ENCODE measurements around the gene EXOC3. TPM values are rescaled to one million over a fixed set of nuclear protein-coding genes. Genes with fewer than 3 reads are reported as not detected.

EXOC3 gene
- total and polyA plus RNA-seq, 7 donors, result 18.6 to 68.7 (median 48.2) TPM

- WGBS, 2 donors, result 92 to 93% methylated on average over 12 of the region's 12 CpGs
- intact Hi-C loops (cut with DNase I), result loop anchor here (10.0 kb wide), 2 partner anchors 166 to 174 kb away; partner anchors contain the start of genes CEP72 and PDCD6
- no peak for DNase-seq
- Histone ChIP-seq H3K4me1 (peaks cover 0 to 12% (median 9%) of the 10 kb centered on the region in 4 donors), H3K36me3 (peaks cover 17 to 83% (median 48%) of the 10 kb centered on the region in 4 donors), H3K27ac (no peak overlapping the region), H3K4me3 (no peak overlapping the region), H3K9me3 (peaks cover 0 to 8% (median 3%) of the 10 kb centered on the region in 4 donors), H3K27me3 (no peaks in the 10 kb centered on the region)
- TF ChIP-seq EP300 (IDR thresholded peaks at IDR 0.05) (no peak), POLR2AphosphoS5 (IDR thresholded peaks at IDR 0.05) (no peak), CTCF (IDR thresholded peaks at IDR 0.05) (no peak), POLR2A (IDR thresholded peaks at IDR 0.05) (no peak)
These were observed 5.8 kb downstream of the EXOC3 start for GRCh38 chr5:448766-449090.

GRCh38 chr5:449151-449550, 6.2 kb downstream of the EXOC3 start:
- H3K27ac ChIP-seq, result no peak overlapping the region
- whole genome bisulfite sequencing, 2 donors, result 95 to 96% methylated on average over 5 of the region's 5 CpGs
- no peak for DNase-seq
- no peak for TF ChIP-seq POLR2A (IDR thresholded peaks at IDR 0.05)
- TF ChIP-seq POLR2AphosphoS5 (IDR thresholded peaks at IDR 0.05), result no peak
- no peak for TF ChIP-seq EP300 (IDR thresholded peaks at IDR 0.05)
- no peak for TF ChIP-seq CTCF (IDR thresholded peaks at IDR 0.05)
- peaks cover 21 to 87% (median 50%) of the 10 kb centered on the region in 4 donors for H3K36me3 ChIP-seq
- no peaks in the 10 kb centered on the region for H3K27me3 ChIP-seq
- H3K4me1 ChIP-seq, result peaks cover 0 to 8% (median 5%) of the 10 kb centered on the region in 4 donors
- intact Hi-C loops (cut with DNase I), result loop anchor here (10.0 kb wide), 2 partner anchors 166 to 174 kb away; partner anchors contain the start of genes CEP72 and PDCD6
- peaks cover 0 to 8% (median 3%) of the 10 kb centered on the region in 4 donors for H3K9me3 ChIP-seq
- H3K4me3 ChIP-seq, result no peak overlapping the region

GRCh38 chr5:451587-452458, 8.8 kb downstream of the EXOC3 start:
- Histone ChIP-seq H3K36me3 (peaks cover 25 to 96% (median 54%) of the 10 kb centered on the region in 4 donors), H3K9me3 (peaks cover 0 to 8% (median 3%) of the 10 kb centered on the region in 4 donors), H3K27ac (no peak overlapping the region), H3K27me3 (no peaks in the 10 kb centered on the region), H3K4me3 (no peak overlapping the region), H3K4me1 (no peaks in the 10 kb centered on the region)
- TF ChIP-seq POLR2A (IDR thresholded peaks at IDR 0.05), result no peak
- TF ChIP-seq EP300 (IDR thresholded peaks at IDR 0.05), result no peak
- no peak for TF ChIP-seq POLR2AphosphoS5 (IDR thresholded peaks at IDR 0.05)
- TF ChIP-seq CTCF (IDR thresholded peaks at IDR 0.05), result no peak
- intact Hi-C loops (cut with DNase I), result no loop called here
- 79% methylated on average over 5 of the region's 5 CpGs for WGBS, 2 donors
- no peak for DNase-seq

- WGBS, 2 donors, result 93% methylated on average over 17 of the region's 17 CpGs
These were observed 10.2 kb downstream of the EXOC3 start for GRCh38 chr5:452978-453710.

More at GRCh38 chr5:452978-453710, 10.2 kb downstream of the EXOC3 start:
- no peak overlapping the region for H3K4me3 ChIP-seq
- no peak overlapping the region for H3K27ac ChIP-seq
- peaks cover 0 to 8% (median 3%) of the 10 kb centered on the region in 4 donors for H3K9me3 ChIP-seq
- peaks cover 23 to 96% (median 50%) of the 10 kb centered on the region in 4 donors for H3K36me3 ChIP-seq
- intact Hi-C loops (cut with DNase I), result no loop called here
- no peaks in the 10 kb centered on the region for H3K27me3 ChIP-seq
- peak; percentile 43 for DNase-seq
- TF ChIP-seq POLR2AphosphoS5 (IDR thresholded peaks at IDR 0.05) (no peak), CTCF (IDR thresholded peaks at IDR 0.05) (no peak), POLR2A (IDR thresholded peaks at IDR 0.05) (no peak), EP300 (IDR thresholded peaks at IDR 0.05) (no peak)
- no peaks in the 10 kb centered on the region for H3K4me1 ChIP-seq

Measured in sigmoid colon (tissue), 7 donors.